Dendritic cell treated with granulocyte-macrophage colony-stimulating factor and Interleukin-4, amounts not matched to agents 40 ng/mL and 50 ng/mL, for 4 days (primary cell): ENCODE data around the gene RNF222.
"Not testable (repeated sequence)": the region's sequence is repeated elsewhere in the genome, so short reads cannot be mapped to it uniquely, and the experiment has no call there.

Source experiments
- H3K27ac Mint-ChIP-seq: one replicate; pipeline ENCODE4 v1.8.0; 2022; ENCODE audit warnings: mild to moderate bottlenecking, mixed read lengths
- H3K27me3 Mint-ChIP-seq: one replicate; pipeline ENCODE4 v1.8.0; 2022; ENCODE audit warnings: mild to moderate bottlenecking, mixed read lengths
- H3K36me3 Mint-ChIP-seq: one replicate; pipeline ENCODE4 v1.8.0; 2022; ENCODE audit warnings: low read depth, mixed read lengths
- H3K4me1 Mint-ChIP-seq: one replicate; pipeline ENCODE4 v1.8.0; 2022; ENCODE audit warnings: low read depth, mixed read lengths
- H3K4me3 Mint-ChIP-seq: one replicate; pipeline ENCODE4 v1.8.0; 2022; ENCODE audit warnings: mild to moderate bottlenecking, moderate library complexity, mixed read lengths
- H3K9me3 Mint-ChIP-seq: one replicate; pipeline ENCODE4 v1.8.0; 2022; ENCODE audit warnings: mixed read lengths
- intact Hi-C: fragments of 100-400 bp; cut with micrococcal nuclease; formaldehyde crosslinking; loops from one replicate; pipeline ENCODE4 v1.15.0; 2022

RNF222 gene

GRCh38 chr17:8382052-8382879, 15.4 kb downstream of the RNF222 start:
- H3K4me3 Mint-ChIP-seq: peak overlapping the region; percentile 97
- H3K4me1 Mint-ChIP-seq: peaks cover 40% of the 10 kb centered on the region
- H3K9me3 Mint-ChIP-seq: no peaks in the 10 kb centered on the region
- no peaks in the 10 kb centered on the region for H3K27me3 Mint-ChIP-seq
- intact Hi-C loops: loop anchor here (2.0 kb wide), 1 partner anchor 55 kb away; no protein-coding TSS in a partner anchor
- H3K27ac Mint-ChIP-seq: peak overlapping the region; percentile 93
- peaks cover 61% of the 10 kb centered on the region for H3K36me3 Mint-ChIP-seq

- intact Hi-C loops: no loop called here
- Mint-ChIP-seq H3K27ac (no peak overlapping the region), H3K9me3 (no peaks in the 10 kb centered on the region), H3K4me1 (peaks cover 45% of the 10 kb centered on the region), H3K36me3 (peaks cover 75% of the 10 kb centered on the region), H3K4me3 (no peak overlapping the region), H3K27me3 (no peaks in the 10 kb centered on the region)
Measured at GRCh38 chr17:8380049-8380448, 17.6 kb downstream of the RNF222 start.

DNA sequence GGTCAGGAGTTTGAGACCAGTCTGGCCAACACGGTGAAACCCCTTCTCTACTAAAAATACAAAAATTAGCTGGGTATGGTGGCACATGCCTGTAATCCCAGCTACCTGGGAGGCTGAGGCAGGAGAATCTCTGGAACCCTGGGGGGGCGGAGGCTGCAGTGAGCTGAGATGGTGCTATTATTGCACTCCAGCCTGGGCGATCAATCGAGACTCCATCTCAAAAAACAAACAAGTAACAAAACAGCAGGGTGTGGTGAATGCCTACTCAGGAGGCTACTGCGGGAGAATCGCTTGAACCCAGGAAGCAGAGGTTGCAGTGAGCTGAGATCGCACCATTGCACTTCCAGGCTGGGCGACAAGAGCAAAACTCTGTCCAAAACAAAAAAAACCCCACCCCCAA, 19.5 kb downstream of the RNF222 start:
- peaks cover 86% of the 10 kb centered on the region for H3K36me3 Mint-ChIP-seq
- not testable (repeated sequence) for H3K9me3 Mint-ChIP-seq, H3K27me3 Mint-ChIP-seq, H3K4me3 Mint-ChIP-seq, H3K27ac Mint-ChIP-seq
- intact Hi-C loops: loop anchor here (5.0 kb wide), 1 partner anchor 131 kb away; the partner anchor contains the start of genes CTC1 and PFAS
- peaks cover 32% of the 10 kb centered on the region for H3K4me1 Mint-ChIP-seq

GRCh38 chr17:8377422-8377821, 20.2 kb downstream of the RNF222 start:
- Mint-ChIP-seq H3K4me3 (no peak overlapping the region), H3K4me1 (peaks cover 32% of the 10 kb centered on the region), H3K27me3 (no peaks in the 10 kb centered on the region), H3K9me3 (no peaks in the 10 kb centered on the region), H3K27ac (peak overlapping the region; percentile 86), H3K36me3 (peaks cover 84% of the 10 kb centered on the region)
- intact Hi-C loops: loop anchor here (5.0 kb wide), 1 partner anchor 130 kb away; the partner anchor contains the start of genes CTC1 and PFAS

DNA sequence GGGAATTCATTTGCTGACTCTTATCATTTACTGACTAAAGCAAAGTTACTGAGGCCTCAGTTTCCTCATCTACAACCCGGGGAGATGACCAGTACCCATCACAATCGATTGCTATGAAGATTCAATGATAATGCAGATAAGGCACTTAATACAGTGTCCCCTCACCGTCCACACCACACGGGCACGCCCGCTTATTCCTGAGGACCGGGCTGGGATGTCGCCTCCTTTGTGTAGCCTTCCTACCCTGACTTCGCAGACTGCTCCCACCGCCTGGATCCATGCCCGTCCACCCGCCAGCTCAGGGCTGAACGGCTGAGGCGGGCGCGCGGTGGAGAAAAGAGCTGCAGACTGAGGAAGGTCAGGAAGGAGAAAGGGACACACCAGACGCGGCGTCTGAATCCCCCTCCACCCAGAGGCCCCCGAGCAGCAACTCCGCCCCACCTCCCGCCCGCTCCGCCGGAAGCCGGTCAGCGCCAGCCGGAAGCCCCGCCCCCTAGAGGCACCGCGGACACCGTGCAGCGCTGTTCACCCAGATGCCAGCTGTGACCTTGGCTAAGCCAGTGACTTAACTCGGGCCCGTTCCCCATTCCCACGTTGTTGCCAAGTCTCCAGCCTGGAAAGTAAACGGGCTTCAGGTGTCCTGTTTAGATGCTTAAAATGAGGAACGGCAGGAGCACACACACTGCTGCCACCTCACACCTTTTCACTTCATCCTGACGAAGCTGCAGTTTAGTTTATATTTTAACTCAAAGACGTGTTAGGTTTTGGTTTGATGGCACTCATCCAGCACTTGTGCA, 21.2 kb downstream of the RNF222 start, which contains the start of gene KRABD2:
TSS of gene KRABD2 (minus strand) at position 434 of the 797 bp plus-strand sequence.
- H3K9me3 Mint-ChIP-seq: no peaks in the 10 kb centered on the region
- H3K36me3 Mint-ChIP-seq: peaks cover 80% of the 10 kb centered on the region
- no peaks in the 10 kb centered on the region for H3K27me3 Mint-ChIP-seq
- H3K4me3 Mint-ChIP-seq: peak within 1 kb of the TSS; percentile 87
- peak within 1 kb of the TSS; percentile 86 for H3K27ac Mint-ChIP-seq
- peaks cover 32% of the 10 kb centered on the region for H3K4me1 Mint-ChIP-seq
- intact Hi-C loops: loop anchor here (5.0 kb wide), 1 partner anchor 129 kb away; the partner anchor contains the start of genes CTC1 and PFAS

DNA sequence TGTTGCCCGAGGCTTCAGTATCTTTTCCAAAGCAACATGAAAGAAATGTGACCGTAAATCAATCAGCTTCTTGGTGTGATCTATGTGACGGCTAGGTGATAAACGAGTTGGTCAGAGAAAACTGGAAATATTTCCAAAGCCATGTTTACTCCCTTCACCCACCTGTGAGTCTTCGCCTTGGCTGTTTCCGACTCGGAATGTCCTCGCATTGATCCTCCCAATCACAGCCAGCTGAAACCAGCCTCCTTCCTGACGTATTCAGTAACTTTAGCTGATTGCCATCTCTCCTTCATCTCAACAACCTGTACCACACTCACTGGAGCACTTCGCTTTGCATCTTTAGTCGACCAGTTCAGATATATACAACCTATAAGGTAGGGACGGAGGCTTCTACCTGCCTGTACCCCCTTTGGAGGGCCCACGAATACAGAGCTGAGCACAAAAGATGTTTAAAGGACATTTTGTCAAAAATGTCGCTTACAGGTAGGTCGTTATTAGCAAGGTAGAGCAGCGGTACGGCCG, 21.8 kb downstream of the RNF222 start:
- H3K4me1 Mint-ChIP-seq: peaks cover 30% of the 10 kb centered on the region
- H3K27me3 Mint-ChIP-seq: no peaks in the 10 kb centered on the region
- peak overlapping the region; percentile 87 for H3K4me3 Mint-ChIP-seq
- H3K27ac Mint-ChIP-seq: peak overlapping the region; percentile 86
- H3K9me3 Mint-ChIP-seq: no peaks in the 10 kb centered on the region
- H3K36me3 Mint-ChIP-seq: peaks cover 80% of the 10 kb centered on the region
- intact Hi-C loops: loop anchor here (5.0 kb wide), 1 partner anchor 128 kb away; the partner anchor contains the start of genes CTC1 and PFAS

- H3K9me3 Mint-ChIP-seq, intact Hi-C loops, H3K4me3 Mint-ChIP-seq, H3K27me3 Mint-ChIP-seq, H3K27ac Mint-ChIP-seq: not testable (repeated sequence)
- Mint-ChIP-seq H3K4me1 (peaks cover 37% of the 10 kb centered on the region), H3K36me3 (peaks cover 74% of the 10 kb centered on the region)
Measured at GRCh38 chr17:8373856-8374255, 23.8 kb downstream of the RNF222 start.

DNA sequence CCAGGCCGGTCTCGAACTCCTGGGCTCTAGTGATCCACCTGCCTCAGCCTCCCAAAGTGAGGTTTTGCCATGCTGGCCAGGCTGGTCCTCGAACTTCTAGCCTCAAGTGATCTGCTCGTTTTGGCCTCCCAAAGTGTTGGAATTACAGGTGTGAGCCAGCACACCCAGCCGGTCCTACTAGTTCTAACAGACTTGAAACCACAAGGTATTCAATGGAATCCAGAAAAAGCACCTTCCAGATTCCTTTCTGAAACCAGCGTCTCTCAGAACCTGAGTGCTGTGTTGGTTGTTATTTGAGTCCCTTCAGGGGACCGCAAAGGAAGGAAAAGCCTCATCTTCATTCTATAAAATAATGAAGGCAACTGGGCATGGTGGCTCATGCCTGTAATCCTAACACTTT, 25.2 kb downstream of the RNF222 start:
- no peaks in the 10 kb centered on the region for H3K27me3 Mint-ChIP-seq
- H3K4me1 Mint-ChIP-seq: peaks cover 27% of the 10 kb centered on the region
- peaks cover 74% of the 10 kb centered on the region for H3K36me3 Mint-ChIP-seq
- no peaks in the 10 kb centered on the region for H3K9me3 Mint-ChIP-seq
- no peak overlapping the region for H3K27ac Mint-ChIP-seq
- no peak overlapping the region for H3K4me3 Mint-ChIP-seq
- intact Hi-C loops: no loop called here

DNA sequence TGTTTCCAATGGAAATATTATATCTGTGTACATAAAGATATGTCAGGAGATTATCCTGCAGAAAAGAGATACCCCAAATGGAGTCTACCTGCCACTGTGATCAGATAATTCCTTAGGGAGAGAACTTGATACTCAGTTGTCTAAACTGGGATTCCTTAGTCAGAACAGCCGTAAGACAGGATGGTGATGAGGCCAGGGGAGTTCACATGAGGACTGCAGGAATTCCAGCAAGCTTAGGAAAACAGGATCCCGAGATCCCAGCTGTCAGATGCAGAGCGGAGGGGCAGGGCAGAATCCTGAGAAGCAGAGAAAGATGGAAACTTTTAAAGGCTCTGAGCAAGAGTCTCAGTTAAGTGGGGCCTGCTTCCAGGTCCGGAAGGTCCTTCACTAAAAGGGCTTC, 25.8 kb downstream of the RNF222 start:
- no peaks in the 10 kb centered on the region for H3K27me3 Mint-ChIP-seq
- no peak overlapping the region for H3K4me3 Mint-ChIP-seq
- peaks cover 27% of the 10 kb centered on the region for H3K4me1 Mint-ChIP-seq
- peaks cover 71% of the 10 kb centered on the region for H3K36me3 Mint-ChIP-seq
- no peak overlapping the region for H3K27ac Mint-ChIP-seq
- intact Hi-C loops: no loop called here
- no peaks in the 10 kb centered on the region for H3K9me3 Mint-ChIP-seq

- peak overlapping the region; percentile 41 for H3K27ac Mint-ChIP-seq
- H3K4me3 Mint-ChIP-seq: peak overlapping the region; percentile 23
Measured at GRCh38 chr17:8369944-8370343, 27.7 kb downstream of the RNF222 start.

GRCh38 chr17:8368193-8368592, 29.4 kb downstream of the RNF222 start:
- Mint-ChIP-seq H3K9me3 (no peaks in the 10 kb centered on the region), H3K27me3 (no peaks in the 10 kb centered on the region), H3K4me1 (peaks cover 20% of the 10 kb centered on the region), H3K4me3 (no peak overlapping the region), H3K36me3 (peaks cover 63% of the 10 kb centered on the region), H3K27ac (no peak overlapping the region)
- intact Hi-C loops: no loop called here

More at GRCh38 chr17:8369944-8370343, 27.7 kb downstream of the RNF222 start:
- H3K4me1 Mint-ChIP-seq: peaks cover 20% of the 10 kb centered on the region
- intact Hi-C loops: no loop called here
- H3K9me3 Mint-ChIP-seq: no peaks in the 10 kb centered on the region
- no peaks in the 10 kb centered on the region for H3K27me3 Mint-ChIP-seq
- peaks cover 66% of the 10 kb centered on the region for H3K36me3 Mint-ChIP-seq

- peaks cover 18% of the 10 kb centered on the region for H3K4me1 Mint-ChIP-seq
- intact Hi-C loops: no loop called here
- no peaks in the 10 kb centered on the region for H3K9me3 Mint-ChIP-seq
- no peak overlapping the region for H3K4me3 Mint-ChIP-seq
- peaks cover 50% of the 10 kb centered on the region for H3K36me3 Mint-ChIP-seq
- H3K27ac Mint-ChIP-seq: no peak overlapping the region
- H3K27me3 Mint-ChIP-seq: no peaks in the 10 kb centered on the region
Measured at GRCh38 chr17:8366231-8366630, 31.4 kb downstream of the RNF222 start.

GRCh38 chr17:8365143-8365542, 32.5 kb downstream of the RNF222 start:
- Mint-ChIP-seq H3K9me3 (no peaks in the 10 kb centered on the region), H3K27ac (no peak overlapping the region), H3K27me3 (no peaks in the 10 kb centered on the region), H3K4me3 (no peak overlapping the region), H3K4me1 (peaks cover 17% of the 10 kb centered on the region), H3K36me3 (peaks cover 44% of the 10 kb centered on the region)
- intact Hi-C loops: no loop called here
